IPS-NIHi7 (cell line): ENCODE data around the gene CTRL.
"Not testable (repeated sequence)": the region's sequence is repeated elsewhere in the genome, so short reads cannot be mapped to it uniquely, and the experiment has no call there.

ENCODE experiments used
- DNase-seq: peaks from one replicate; pipeline ENCODE4 v3.0.0; 2012; ENCODE audit warnings: mixed read lengths; ENCODE audit errors: extremely low spot score

Gene CTRL

GRCh38 chr16:67924140-67924906 is 7.3 kb downstream of the CTRL start:
- no peak for DNase-seq

GRCh38 chr16:67923414-67924116 is 8.1 kb downstream of the CTRL start:
- DNase-seq = no peak

GRCh38 chr16:67922740-67923139 is 8.9 kb downstream of the CTRL start:
- no peak for DNase-seq

- DNase-seq = no peak
Observed at GRCh38 chr16:67922221-67922620, 9.4 kb downstream of the CTRL start.

GRCh38 chr16:67919622-67920221 is 11.9 kb downstream of the CTRL start:
- DNase-seq = no peak

- DNase-seq = no peak
Observed at GRCh38 chr16:67917852-67918236, 13.8 kb downstream of the CTRL start.

- no peak for DNase-seq
Observed at GRCh38 chr16:67917140-67917851, 14.4 kb downstream of the CTRL start.

- no peak for DNase-seq
Observed at GRCh38 chr16:67915831-67916723, 15.6 kb downstream of the CTRL start.

- not testable (repeated sequence) for DNase-seq
Observed at GRCh38 chr16:67915496-67915769, 16.2 kb downstream of the CTRL start.

- no peak for DNase-seq
Observed at GRCh38 chr16:67914758-67915495, 16.7 kb downstream of the CTRL start.

- no peak for DNase-seq
Observed at GRCh38 chr16:67910158-67910557, 21.5 kb downstream of the CTRL start.

- DNase-seq = no peak
Observed at GRCh38 chr16:67909056-67909742, 22.5 kb downstream of the CTRL start.

GRCh38 chr16:67907397-67908180 is 24.1 kb downstream of the CTRL start:
- DNase-seq = no peak

GRCh38 chr16:67902831-67903230 is 28.8 kb downstream of the CTRL start:
- DNase-seq = no peak

GRCh38 chr16:67901734-67902133 is 29.9 kb downstream of the CTRL start:
- DNase-seq = no peak

GRCh38 chr16:67897231-67897630 is 34.4 kb downstream of the CTRL start:
- DNase-seq = no peak

GRCh38 chr16:67893743-67894399 is 37.8 kb downstream of the CTRL start:
- DNase-seq = peak; percentile 51

GRCh38 chr16:67892899-67893742 is 38.5 kb downstream of the CTRL start, which contains the start of gene PSKH1:
Gene PSKH1, plus strand, starts transcription at chr16:67893254. Its CDS starts 15,496 bp downstream, at chr16:67908750.
- DNase-seq = peak; percentile 100
